K562 (cell line): ENCODE results near the gene CENPA. TPM values are rescaled to one million over a fixed set of nuclear protein-coding genes. Genes with fewer than 3 reads are reported as not detected.

Source experiments
- ARID4B ChIP-seq: sonication (generic); formaldehyde crosslinking; IDR thresholded peaks from 2 replicates; pipeline ENCODE4 v1.8.0; 2022; ENCODE audit warnings: mild to moderate bottlenecking, missing genetic modification reagents
- CBX8 ChIP-seq: fragments of 200-600 bp; sonication (generic); IDR thresholded peaks from 2 replicates; pipeline ENCODE4 v1.6.1; 2012; ENCODE audit warnings: borderline replicate concordance, mixed run types, low read depth, mild to moderate bottlenecking, moderate library complexity, mixed read lengths, low read length, control low read depth, inconsistent platforms; ENCODE audit not compliant: poor library complexity, severe bottlenecking; ENCODE audit errors: extremely low read depth
- E2F4 ChIP-seq: sonication (generic); formaldehyde crosslinking; IDR thresholded peaks from 2 replicates; pipeline ENCODE4 v1.8.0; 2022; ENCODE audit warnings: mild to moderate bottlenecking, low read depth, missing genetic modification reagents
- GATAD2B ChIP-seq: fragments of 450-650 bp; IDR thresholded peaks from 2 replicates; pipeline ENCODE4 v1.6.1; 2017; ENCODE audit warnings: mild to moderate bottlenecking, borderline replicate concordance
- ILF3 ChIP-seq: fragments of 450-650 bp; IDR thresholded peaks from 2 replicates; pipeline ENCODE4 v1.6.1; 2018; ENCODE audit warnings: antibody characterized with exemption, mild to moderate bottlenecking, moderate library complexity, borderline replicate concordance
- MAFG ChIP-seq: fragments of 450-650 bp; conservative IDR thresholded peaks from 2 replicates; pipeline ENCODE4 v1.6.1; 2016; ENCODE audit warnings: missing genetic modification characterization, missing compliant biosample characterization
- NCOR1 ChIP-seq: fragments of 450-650 bp; IDR thresholded peaks from 2 replicates; pipeline ENCODE4 v1.6.1; 2016; ENCODE audit warnings: mild to moderate bottlenecking, moderate library complexity
- NR4A1 ChIP-seq, 2 experiments: fragments of 250-450 bp in 1 of 2; fragments of 450-650 bp in 1 of 2; sonication (Bioruptor Pico) in 1 of 2; IDR thresholded peaks; 2 replicates each; pipeline versions ENCODE4 v1.4.0 to v1.6.1; 2016 to 2020; ENCODE audit warnings: mild to moderate bottlenecking in 2 of 2, missing compliant biosample characterization in 1 of 2, missing genetic modification characterization in 1 of 2, moderate library complexity in 1 of 2
- PHTF2 ChIP-seq: fragments of 250-450 bp; sonication (Bioruptor Pico); IDR thresholded peaks from 2 replicates; pipeline ENCODE4 v1.5.0; 2021; ENCODE audit warnings: mild to moderate bottlenecking
- POLR2AphosphoS2 ChIP-seq: IDR thresholded peaks from 2 replicates; pipeline ENCODE4 v1.6.1; 2012; ENCODE audit warnings: low read length, improper control_type of control experiment
- PTBP1 ChIP-seq: fragments of 200-400 bp; formaldehyde crosslinking; IDR thresholded peaks from 2 replicates; pipeline ENCODE4 v1.6.1; 2017; ENCODE audit warnings: low read depth, low read length
- STAG1 ChIP-seq: sonication (generic); formaldehyde crosslinking; IDR thresholded peaks from 2 replicates; pipeline ENCODE4 v1.5.0; 2020; ENCODE audit warnings: missing genetic modification reagents, borderline replicate concordance
- STAT5A ChIP-seq: IDR thresholded peaks from 2 replicates; pipeline ENCODE4 v1.6.1; 2012; ENCODE audit warnings: low read length, inconsistent platforms, borderline replicate concordance
- SUPT5H ChIP-seq: fragments of 450-650 bp; IDR thresholded peaks from 2 replicates; pipeline ENCODE4 v1.6.1; 2016
- USF2 ChIP-seq: sonication (generic); formaldehyde crosslinking; IDR thresholded peaks from 2 replicates; pipeline ENCODE4 v1.5.0; 2020; ENCODE audit warnings: missing genetic modification reagents
- ZBTB11 ChIP-seq, 3 experiments: fragments of 200-800 bp in 1 of 3; fragments of 250-450 bp in 1 of 3; fragments of 450-650 bp in 1 of 3; sonication (Bioruptor Pico) in 1 of 3; sonication (Bioruptor generic) in 1 of 3; formaldehyde crosslinking in 1 of 3; IDR thresholded peaks; 2 replicates each; pipeline versions ENCODE4 v1.6.1 to v1.8.0; 2016 to 2022; ENCODE audit warnings: mild to moderate bottlenecking in 2 of 3, missing genetic modification characterization in 2 of 3, missing compliant biosample characterization in 1 of 3, moderate library complexity in 1 of 3
- ZFX ChIP-seq: sonication (generic); formaldehyde crosslinking; IDR thresholded peaks from 2 replicates; pipeline ENCODE4 v1.8.0; 2022; ENCODE audit warnings: mild to moderate bottlenecking, missing genetic modification reagents, moderate library complexity
- ZNF146 ChIP-seq: IDR thresholded peaks from one replicate; pipeline ENCODE4 v1.6.1; 2018; ENCODE audit warnings: missing compliant biosample characterization; ENCODE audit not compliant: unreplicated experiment
- ZNF507 ChIP-seq: conservative IDR thresholded peaks from 2 replicates; pipeline ENCODE4 v1.6.1; 2017; ENCODE audit warnings: missing genetic modification characterization, missing compliant biosample characterization
- polyA plus RNA-seq, 8 experiments: library from polyadenylated mRNA; depleted of rRNA in 4 of 8; stranded (reverse) in 5 of 8; unstranded in 3 of 8; fragments of >200 nt; fragmentation: Nextera tagmentation in 2 of 8; fragmentation: Illumina TruSeq in 1 of 8; extraction: Ambion mirVana in 2 of 8; extraction: Trizol in 1 of 8; gene quantifications; 2 replicates each; pipeline versions ENCODE4 v1.2.1 to v1.2.3, GENCODE V29; 2011 to 2014; ENCODE audit warnings: inconsistent platforms in 1 of 8, missing spikeins in 1 of 8
- total RNA-seq, 7 experiments: library from RNA; depleted of rRNA in 6 of 7; stranded (reverse); fragments of >200 nt in 6 of 7; fragmentation: Illumina TruSeq in 2 of 7; extraction: Trizol in 2 of 7; gene quantifications; 2 replicates each; pipeline versions ENCODE4 v1.2.1 to v1.2.3, GENCODE V29; 2011 to 2021; ENCODE audit warnings: low replicate concordance in 1 of 7

The CENPA gene
- total and polyA plus RNA-seq, 9 of the 15 experiments (the other 6 are each of a cell fraction or from before 2014, with no cell fraction given), result 11.3 to 61.7 (median 44.7) TPM

GRCh38 chr2:26756337-26756736 lies 29.5 kb upstream of the CENPA start (continued):
- no peak for TF ChIP-seq ZBTB11 (CRISPR knock-in tag; IDR thresholded peaks at IDR 0.05)
- TF ChIP-seq STAT5A, result no peak
- no peak for TF ChIP-seq STAG1 (CRISPR knock-in tag)
- TF ChIP-seq GATAD2B, result no peak
- TF ChIP-seq SUPT5H, result no peak
- no peak for TF ChIP-seq PTBP1
- TF ChIP-seq ZFX (CRISPR knock-in tag), result peak; percentile 31; the same call in 1 of the 2 replicates
- no peak for TF ChIP-seq ZNF507 (tag)
- TF ChIP-seq E2F4 (CRISPR knock-in tag), result no peak
- TF ChIP-seq MAFG (tag), result no peak
- TF ChIP-seq NCOR1, result no peak
- no peak for TF ChIP-seq ZNF146 (CRISPR knock-in tag)
- no peak for TF ChIP-seq ILF3
- TF ChIP-seq NR4A1 (CRISPR knock-in tag; IDR thresholded peaks at IDR 0.05), result no peak
- TF ChIP-seq NR4A1 (tag; IDR thresholded peaks at IDR 0.05), result no peak
- TF ChIP-seq POLR2AphosphoS2, result no peak
- TF ChIP-seq USF2, result no peak
- TF ChIP-seq PHTF2 (CRISPR knock-in tag), result no peak
- no peak for TF ChIP-seq CBX8
- TF ChIP-seq ARID4B, result no peak
